ENCODE results near the gene NDUFA11.

The NDUFA11 gene

DNA sequence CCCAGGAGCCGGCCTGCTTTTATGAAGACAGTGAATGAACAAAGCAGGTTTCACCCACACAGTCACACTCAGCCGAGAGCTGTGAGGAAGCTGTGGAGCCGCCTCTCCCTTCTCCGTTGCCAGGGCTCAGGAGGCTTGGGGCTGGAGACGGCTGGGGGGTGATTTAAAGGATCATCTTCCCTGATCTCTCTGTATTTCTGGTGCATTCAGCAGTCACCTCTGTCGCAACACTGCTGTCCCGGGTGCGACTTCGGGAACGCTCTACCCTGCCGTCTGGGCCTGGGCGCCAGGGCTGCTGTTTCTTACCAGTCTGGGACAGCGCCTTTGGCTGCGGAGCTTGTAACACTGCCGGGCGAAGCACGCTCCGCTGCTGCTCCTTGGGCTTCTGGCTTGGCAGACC is 28.6 kb upstream of the NDUFA11 start:
- no peak for DNase-seq

DNA sequence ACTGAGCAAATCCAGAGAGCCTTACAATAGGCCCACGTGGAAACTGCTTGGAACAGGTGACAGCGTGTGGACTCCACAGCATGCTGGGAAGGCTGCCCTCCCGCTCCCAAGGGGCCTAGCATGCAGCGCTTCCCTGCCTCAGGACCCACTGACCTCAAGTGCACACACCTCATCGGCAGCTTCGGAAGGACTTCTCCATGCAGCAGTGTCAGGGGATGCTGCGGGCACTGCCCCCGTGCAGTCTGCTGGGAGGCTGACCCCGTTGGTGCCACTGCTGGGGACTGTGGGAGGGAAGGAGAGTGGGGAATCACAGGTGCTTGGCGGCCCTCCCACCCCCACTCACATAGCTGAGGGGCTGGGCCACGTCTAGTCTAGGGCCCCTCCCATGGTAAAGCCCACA is 27.7 kb upstream of the NDUFA11 start:
- DNase-seq: no peak

DNA sequence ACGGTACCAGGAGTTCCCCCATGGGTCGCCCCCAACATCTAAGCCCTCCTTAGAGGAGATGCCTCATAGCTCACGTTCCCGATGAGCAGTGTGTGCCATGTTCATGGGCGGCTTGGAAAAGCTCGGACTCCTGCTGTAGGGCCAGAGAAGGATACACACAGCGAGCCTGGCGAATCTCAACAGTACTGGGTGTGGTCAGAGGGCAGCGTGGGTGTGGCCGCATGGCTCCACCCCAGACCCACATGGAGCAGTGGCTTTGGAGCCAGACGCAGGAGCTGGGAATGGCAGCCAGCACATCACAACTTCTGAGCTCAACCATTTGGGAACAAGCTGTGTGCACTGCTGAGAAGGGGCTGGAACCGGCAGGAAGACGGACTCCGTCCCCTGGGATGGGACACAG is 26.0 kb upstream of the NDUFA11 start:
- no peak for DNase-seq

DNA sequence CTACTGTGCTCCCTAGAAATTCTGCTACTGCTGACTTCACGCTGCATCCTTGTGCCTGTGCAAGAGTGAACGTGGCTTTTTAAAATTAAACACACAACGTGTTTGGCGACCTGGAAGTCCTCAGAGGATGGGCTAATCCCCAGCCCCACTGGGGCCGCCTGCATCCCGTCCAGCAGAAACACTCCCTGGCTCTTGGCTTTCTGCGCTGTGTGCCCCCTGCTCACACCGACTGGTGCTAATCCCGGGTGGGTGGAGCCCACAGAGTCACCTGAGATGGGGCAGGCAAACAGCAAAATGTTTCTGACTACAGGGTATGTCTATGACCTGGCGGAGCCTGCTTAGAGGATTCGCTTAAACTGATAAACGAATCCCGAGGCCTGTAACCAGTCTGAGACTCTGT is 25.6 kb upstream of the NDUFA11 start:
- no peak for DNase-seq

DNA sequence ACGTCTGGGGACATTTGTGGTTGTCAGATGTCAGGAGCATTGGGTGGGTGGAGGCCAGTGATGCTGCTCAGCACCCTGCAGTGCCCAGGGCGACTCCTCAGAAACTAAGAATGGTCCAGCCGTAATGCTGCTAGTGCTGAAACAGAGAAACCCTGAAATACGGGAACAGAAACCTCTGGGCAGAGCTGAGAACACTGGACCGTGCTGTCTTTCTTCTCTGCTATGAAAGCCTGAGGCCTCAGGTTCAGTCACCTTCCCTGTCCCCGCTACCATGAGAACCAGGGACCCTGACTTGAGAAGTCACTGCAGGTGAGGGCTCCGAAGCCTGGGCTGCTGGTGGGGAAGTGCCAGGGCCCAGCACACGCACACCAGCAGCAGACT is 23.8 kb upstream of the NDUFA11 start:
- DNase-seq: no peak

DNA sequence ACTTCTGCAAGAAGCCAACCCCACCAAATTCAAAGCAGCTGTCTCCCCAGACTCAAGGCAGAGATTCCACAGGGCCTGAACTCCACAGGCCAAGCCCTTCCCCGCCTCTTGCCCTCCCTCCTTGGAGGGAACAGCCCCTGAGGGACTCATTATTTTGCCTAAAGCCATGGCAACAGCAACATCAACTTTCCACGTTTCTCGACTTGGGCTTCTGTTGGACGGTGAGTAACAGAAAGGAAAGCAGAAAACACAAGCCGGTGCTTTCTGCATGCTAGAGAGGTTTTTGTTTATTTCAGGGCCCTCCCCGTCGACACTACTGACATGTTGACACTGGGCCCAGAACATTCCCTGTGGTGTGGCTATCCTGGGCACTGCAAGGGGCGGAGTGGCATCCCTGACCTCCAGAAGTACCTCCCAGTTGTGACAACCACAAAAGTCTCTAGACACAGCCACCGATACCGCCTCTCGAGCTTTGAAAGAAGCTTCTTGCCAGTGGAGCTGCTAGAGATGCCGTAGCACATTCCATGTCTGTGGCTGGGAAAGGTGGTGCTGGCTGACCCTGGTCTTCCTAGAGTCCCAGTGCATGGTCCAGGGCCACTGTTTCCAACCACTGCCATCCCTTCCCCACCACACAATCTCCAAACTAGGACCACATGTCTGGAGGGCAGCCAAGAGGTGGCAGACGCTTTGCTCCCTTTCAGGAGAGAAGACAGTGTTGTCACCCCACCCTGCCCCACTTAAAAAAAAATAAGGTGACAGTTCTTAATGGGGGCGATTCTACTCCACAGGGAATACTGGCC is 23.3 kb upstream of the NDUFA11 start:
- no peak for DNase-seq

DNA sequence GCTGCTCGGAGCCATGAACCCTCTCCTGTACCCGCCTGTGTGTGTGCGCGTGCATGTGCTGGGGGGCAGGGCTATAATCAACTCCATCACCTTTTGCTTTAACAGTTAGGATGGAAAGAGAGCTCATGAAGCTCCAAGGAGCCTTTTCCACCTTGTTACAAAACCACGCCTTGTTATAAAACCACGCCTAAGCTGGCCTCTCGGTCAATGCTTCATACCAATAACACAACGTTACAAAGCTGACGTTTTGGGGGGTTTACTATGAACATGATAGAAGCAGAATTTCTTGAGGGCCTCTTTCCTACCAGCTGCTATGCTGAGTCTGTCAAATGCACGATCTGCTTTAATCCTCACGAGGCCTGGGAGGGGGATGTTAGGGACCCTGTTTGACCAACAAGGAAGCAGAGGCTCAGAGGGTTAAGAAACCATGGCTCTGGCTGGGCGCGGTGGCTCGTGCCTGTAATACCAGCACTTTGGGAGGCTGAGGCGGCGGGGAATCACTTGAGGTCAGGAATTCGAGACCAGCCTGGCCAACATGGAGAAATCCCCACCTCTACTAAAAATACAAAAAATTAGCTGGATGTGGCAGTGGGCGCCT is 22.3 kb upstream of the NDUFA11 start:
- DNase-seq: no peak

DNA sequence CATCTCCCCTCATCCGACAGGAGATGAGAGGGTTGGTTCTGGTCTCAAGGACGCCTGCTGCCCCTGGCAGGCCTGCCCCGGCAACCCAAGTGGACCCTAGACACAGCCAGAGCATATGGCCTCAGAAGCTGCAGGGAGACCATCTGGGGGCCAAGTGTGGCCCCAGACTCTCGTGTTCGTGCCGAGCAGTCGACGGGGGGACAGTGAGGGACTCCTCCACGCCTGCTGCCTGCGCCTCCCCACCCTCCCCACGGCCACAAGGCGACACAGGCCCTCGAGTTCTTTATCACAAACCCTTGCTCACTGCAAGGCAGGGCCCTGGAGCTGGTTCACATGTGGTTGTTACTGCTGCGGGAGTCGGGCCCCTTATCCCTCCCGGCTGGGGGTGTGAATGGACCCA is 19.8 kb upstream of the NDUFA11 start:
- no peak for DNase-seq

DNA sequence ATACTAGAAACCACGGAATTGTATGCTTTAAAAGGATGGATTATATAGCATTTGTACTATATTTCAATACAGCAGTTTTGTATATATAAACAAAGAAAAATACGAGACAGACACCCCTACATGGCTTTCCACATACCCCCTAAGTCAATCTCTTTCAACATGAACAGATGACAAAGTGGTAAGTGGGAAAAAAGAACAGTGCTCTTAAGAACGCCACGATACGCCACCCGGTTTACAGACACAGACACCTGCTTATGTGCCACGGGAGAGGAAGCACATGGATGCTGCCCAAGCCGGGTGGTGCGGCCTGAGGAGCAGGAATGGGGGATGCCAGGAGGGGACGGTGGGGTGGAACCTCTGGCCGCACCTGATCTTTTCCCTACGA is 18.6 kb upstream of the NDUFA11 start:
- DNase-seq: no peak

DNA sequence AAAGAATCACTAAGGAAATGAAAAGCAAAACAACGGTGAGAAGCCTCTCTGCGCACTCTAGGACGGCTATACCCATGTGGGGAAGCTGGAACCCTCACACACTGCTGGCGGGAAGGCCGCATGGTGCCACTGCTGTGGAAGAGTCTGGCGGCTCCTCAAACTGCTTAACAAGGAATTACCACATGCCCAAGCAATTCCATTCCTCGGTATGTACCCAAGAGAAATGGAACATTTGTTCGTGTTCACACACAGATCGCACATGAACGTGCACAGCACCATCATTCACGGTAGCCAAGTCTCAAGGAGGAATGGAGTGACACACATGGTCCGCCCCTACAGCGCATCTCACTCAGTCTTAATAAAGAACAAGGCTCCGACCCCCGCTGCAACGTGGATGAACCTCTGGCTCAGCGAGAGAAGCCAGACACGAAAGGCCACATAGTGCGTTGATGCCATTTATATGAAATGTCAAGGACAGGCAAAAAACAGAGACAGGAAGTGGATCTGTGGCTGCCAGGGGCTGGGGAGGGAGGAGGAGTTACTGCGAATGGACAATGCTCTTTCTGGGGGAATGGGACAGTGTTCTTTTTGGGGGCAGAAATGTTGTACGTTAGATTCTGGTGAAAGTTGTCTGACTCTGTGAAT is 18.0 kb upstream of the NDUFA11 start:
- no peak for DNase-seq

DNA sequence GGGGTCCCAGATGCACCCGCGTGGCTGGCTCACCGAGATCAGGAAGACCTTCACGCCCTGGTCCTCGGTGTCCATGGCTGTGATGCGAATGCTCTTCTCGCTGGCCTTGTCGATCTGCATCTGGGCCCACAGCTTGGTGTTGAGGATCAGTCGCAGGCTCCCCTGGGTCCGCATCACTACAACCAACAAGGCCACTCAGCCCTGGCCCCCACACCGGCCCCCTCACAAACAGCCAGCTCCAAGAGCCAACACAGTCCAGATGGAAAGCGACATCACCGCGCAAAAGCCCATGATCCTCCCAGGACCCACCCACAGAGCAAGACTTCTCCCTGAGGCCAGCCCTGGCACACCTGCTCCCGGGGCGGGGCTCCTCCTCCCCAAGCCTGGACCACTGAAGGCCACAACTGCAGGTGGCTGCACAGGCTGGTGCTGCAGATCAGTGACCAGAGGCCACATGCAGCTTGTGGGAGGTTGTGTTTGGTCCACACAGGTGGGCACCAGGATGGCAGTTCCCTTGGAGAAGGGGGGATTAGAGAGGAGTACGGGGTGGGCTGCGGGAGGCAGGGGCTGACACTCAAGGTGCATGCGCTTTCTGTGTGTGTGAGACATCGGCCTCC is 15.0 kb upstream of the NDUFA11 start:
- no peak for DNase-seq

DNA sequence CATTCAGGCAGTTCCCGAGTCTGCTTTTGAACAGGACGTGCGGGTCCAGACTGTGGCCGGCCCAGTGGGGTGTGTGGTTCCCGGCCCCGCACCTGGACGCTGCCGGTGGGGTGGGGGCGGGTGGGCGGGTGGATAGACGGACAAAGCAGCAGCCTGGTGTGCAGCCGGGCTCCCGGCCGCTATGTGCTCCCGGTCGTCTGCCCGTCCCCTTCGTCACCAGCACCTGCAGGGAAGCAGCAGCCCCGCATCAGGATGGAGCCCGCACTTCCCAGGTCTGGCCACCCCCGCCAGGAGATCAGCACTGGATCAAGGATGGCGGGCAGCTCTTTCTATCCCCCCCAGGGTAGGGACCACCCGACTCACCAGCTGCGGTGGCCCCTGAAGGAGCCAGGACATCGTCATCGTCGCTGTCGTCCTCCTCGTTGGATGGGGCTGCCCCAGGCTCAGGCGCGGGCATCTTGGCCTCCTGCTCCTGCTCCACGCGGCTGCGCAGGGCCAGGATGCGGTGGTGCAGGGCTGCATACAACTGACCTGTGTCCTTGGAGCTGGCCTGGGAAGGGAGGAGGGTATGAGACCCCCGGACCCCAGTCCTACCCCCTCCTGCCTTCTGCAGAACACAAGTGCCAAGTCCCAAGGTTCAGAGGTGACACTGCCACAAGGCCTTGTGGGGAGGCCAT is 14.0 kb upstream of the NDUFA11 start:
- DNase-seq: no peak

DNA sequence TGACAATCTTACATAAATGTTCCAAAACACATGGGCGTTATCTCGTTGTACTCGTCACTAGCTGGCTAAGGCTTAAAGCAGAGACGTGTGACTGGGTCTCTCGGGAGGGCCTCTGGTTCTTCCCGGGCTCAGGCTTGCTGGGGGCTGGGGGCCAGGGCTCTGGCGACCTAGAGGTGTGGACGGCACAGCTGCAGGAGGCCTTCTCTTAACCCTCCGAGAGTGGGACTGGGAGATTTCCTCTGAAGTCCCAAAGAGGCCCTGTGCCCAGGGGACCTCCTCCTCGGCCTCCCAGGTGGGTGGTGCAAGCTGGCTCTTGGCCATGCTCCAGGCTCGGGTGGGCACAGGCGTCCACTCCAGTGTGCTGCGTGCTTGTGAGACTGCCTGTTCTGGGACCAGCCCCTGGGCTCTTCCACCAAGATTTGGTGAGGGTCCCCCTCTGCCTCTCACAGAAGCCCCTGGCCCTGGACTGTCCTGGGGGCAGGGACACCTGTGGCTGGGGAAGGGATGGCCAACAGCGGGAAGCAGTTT is 12.7 kb upstream of the NDUFA11 start:
- DNase-seq: no peak

DNA sequence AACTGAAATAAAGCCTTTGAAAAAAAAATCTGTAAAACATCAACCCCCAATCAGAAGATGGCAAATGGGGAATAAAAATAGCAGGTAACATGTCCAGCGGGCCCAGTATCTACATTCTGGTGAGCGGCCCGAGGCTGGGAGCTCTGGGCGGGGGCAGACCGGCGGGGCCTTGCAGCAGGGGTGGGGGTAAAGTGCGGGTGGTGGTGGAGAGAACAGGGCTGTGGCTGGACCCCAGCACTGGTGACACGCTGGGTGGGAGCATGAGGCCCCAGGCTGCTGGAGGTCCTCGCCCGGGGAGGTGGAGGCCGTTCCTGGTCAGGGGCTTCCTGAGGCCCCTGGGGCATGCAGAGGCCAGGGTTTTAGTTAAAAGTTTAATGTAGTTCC is 12.2 kb upstream of the NDUFA11 start:
- DNase-seq: no peak

DNA sequence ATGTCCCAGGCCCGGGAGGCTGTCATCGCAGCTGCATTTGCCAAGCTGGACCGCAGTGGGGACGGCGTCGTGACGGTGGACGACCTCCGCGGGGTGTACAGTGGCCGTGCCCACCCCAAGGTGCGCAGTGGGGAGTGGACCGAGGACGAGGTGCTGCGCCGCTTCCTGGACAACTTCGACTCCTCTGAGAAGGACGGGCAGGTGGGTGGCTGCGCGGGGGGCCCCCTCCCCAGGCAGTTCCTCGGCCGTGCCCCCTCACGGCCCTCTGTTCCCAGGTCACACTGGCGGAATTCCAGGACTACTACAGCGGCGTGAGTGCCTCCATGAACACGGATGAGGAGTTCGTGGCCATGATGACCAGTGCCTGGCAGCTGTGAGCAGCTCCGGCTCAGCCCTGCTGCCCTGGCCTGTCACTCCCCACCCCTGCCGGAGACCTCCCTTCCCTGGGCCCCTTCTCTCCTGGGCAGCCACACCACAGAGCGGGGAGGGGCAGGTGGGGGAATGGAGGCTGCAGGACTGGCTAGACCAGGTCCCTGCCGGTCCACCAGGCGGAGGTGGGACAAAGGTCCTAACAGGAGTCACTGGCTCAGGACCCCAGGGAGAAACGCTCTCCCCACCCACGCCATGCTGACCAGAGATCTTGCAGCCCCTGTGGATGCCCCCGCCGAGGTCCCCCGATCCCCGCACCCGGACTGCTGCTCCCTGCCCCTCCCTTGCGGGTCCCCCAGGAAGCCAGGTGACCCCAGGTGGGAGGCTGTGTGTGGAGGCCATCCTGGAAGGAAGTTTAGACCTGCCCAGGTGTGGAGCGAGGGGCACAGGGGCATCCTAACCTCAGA is 11.6 kb upstream of the NDUFA11 start:
- DNase-seq: no peak

DNA sequence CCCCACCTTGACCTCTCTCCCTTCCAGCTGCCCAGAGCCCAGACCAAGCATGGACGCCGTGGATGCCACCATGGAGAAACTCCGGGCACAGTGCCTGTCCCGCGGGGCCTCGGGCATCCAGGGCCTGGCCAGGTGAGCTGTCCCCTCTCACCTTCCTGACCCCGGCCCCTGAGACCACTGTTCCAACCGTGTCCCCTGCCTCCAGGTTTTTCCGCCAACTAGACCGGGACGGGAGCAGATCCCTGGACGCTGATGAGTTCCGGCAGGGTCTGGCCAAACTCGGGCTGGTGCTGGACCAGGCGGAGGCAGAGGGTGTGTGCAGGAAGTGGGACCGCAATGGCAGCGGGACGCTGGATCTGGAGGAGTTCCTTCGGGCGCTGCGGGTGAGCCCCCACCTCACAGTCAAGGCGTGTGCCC is 10.8 kb upstream of the NDUFA11 start:
- no peak for DNase-seq

DNA sequence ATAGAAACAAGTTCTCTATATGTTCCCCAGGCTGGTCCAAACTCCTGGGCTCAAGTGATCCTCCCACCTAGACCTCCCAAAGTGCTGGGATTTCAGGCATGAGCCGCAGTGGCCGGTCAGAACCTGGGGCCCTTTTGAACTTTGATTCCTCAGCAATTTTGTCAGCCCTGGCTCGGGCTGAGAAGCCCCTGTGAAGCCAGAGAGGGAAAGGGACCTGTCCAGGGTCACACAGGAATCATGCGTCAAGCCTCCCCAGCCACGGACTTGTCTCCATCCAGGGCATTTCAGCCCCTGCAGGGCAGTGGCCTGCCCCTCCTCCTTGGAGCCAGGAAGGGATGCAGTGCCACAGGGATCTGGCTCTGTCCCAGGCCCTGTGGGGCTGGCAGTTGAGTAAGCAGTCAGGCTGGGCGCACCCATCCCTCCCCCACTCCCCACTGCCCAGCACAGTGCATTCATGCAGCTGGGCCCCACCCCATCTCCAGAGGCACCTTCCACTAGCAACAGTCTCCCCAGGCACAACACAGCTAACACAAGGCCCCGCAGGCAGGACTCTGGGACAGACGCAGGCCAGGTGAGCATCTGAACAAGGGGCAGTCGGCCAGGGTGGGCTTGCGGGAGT is 10.3 kb upstream of the NDUFA11 start, which contains the start of gene CAPS:
Gene CAPS, plus strand, starts transcription at position 516 of the 619 bp plus-strand sequence. CDS start 153 bp downstream, outside the sequence.
- DNase-seq: no peak

DNA sequence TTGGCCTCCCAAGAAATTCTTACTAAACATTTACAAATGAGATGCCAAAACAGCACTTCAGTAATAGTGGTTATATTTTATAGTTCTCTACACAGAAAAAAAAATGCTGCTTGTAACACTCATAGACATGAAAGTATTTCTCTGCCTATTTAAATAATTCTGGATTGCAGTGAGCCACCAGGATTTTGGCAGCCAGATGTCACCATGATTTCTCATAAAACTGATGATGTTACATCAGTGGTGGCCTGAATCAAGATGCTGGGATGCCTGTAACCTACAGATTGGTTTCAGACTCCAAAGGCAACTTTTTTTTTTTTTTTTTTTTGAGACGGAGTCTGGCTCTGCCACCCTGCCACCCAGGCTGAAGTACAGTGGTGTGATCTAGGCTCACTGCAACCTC is 7.8 kb upstream of the NDUFA11 start:
- no peak for DNase-seq

DNA sequence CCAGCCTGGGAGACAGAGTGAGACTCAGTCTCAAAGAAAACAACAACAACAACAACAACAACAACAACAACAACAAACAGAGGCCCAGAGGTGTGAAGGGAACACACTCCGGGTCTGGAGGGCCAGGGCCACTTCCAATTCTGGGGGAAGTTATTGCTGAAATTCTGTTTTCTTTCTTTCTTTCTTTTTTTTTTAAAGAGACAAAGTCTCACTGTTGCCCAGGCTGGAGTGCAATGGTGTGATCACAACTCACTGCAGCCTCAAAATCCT is 7.0 kb upstream of the NDUFA11 start:
- no peak for DNase-seq

DNA sequence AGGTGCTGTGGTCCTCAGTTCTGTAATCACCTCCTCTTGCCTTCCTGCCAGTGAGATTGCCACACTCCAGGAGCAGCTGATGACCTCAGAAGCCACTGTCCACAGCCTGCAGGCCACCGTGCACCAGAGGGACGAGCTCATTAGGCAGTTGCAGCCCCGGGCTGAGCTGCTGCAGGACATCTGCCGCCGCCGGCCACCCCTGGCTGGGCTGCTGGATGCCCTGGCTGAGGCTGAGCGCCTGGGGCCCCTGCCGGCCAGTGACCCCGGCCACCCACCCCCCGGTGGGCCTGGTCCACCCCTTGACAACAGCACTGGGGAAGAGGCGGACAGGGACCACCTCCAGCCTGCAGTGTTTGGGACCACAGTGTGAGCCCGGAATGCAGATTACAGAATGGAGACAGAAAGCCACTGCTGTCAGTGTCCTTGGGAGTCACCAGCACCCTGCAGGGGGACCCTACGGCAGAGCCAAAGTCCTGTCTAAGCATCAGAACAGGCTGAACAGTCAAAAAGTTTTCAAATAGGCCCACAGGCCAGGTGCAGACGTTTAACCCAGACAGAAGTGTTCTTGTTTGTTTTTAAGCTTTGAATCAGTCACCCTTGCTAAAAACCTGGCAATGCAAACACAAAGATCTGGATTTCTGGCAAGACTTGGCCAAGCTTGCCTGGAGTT is 5.3 kb upstream of the NDUFA11 start:
- DNase-seq: no peak

DNA sequence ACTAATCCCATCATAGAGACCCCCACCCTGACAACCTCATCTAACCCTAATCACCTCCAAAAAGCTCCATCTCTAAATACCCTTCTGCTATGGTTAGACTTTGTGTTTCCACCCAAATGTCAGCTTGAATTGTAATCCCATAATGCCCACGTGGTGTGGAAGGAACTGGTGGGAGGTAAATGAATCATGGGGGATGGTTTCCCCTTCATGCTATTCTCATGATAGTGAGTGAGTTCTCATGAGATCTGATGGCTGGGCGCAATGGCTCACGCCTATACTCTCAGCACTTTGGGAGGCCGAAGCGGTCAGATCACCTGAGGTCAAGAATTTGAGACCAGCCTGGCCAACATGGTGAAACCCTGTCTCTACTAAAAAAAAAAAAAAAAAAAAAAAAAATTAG is 3.7 kb upstream of the NDUFA11 start:
- DNase-seq: no peak

Measured in bone marrow (tissue), 2 donors.